Measurements from ENCODE around the gene CFAP47. TPM values are rescaled to one million over a fixed set of nuclear protein-coding genes. Genes with fewer than 3 reads are reported as not detected.

The CFAP47 gene
- total RNA-seq, 1 experiment from 2014 or later: 0.21 TPM

DNA sequence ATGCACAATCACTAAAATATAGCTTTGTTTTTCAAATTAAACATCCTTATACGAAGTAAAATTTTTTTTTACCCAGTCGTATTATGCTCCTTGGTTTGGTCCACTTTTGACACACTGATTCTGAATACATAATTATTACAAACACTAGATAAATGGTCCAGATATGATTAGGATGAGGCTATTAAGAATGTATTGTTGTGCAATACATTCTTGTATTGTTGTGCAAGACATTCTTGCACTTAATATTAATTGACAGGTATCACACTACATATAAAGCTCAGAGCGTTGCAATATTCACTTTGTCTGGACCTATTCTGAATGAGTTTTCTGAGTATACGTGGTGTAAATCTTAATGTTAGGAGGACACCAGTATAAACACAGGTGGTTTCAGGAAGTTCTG, 464.0 kb downstream of the CFAP47 start:
- no TSS peak for BruUV-seq (replicated peaks)
- no peaks in the 10 kb centered on the region for H3K27me3 Mint-ChIP-seq (ENCODE audit: unreplicated experiment)
- no peak overlapping the region for H3K4me3 Mint-ChIP-seq (ENCODE audit: low read depth, unreplicated experiment)
- no peaks in the 10 kb centered on the region for H3K9me3 Mint-ChIP-seq (ENCODE audit: low read depth, unreplicated experiment)
- intact Hi-C loops (cut with micrococcal nuclease; ENCODE audit: unreplicated experiment): no loop called here
- TF ChIP-seq, protein P1, sequence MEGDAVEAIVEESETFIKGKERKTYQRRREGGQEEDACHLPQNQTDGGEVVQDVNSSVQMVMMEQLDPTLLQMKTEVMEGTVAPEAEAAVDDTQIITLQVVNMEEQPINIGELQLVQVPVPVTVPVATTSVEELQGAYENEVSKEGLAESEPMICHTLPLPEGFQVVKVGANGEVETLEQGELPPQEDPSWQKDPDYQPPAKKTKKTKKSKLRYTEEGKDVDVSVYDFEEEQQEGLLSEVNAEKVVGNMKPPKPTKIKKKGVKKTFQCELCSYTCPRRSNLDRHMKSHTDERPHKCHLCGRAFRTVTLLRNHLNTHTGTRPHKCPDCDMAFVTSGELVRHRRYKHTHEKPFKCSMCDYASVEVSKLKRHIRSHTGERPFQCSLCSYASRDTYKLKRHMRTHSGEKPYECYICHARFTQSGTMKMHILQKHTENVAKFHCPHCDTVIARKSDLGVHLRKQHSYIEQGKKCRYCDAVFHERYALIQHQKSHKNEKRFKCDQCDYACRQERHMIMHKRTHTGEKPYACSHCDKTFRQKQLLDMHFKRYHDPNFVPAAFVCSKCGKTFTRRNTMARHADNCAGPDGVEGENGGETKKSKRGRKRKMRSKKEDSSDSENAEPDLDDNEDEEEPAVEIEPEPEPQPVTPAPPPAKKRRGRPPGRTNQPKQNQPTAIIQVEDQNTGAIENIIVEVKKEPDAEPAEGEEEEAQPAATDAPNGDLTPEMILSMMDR (IDR thresholded peaks at IDR 0.05; ENCODE audit: unreplicated experiment): no peak
- DNase-seq: no peak
- no peaks in the 10 kb centered on the region for H3K36me3 Mint-ChIP-seq (ENCODE audit: insufficient read depth, unreplicated experiment)
- no peak overlapping the region for H3K27ac Mint-ChIP-seq (ENCODE audit: unreplicated experiment)
- CTCF ChIA-PET: no interaction called here
- peaks cover 4% of the 10 kb centered on the region for H3K4me1 Mint-ChIP-seq (ENCODE audit: low read depth, unreplicated experiment)

DNA sequence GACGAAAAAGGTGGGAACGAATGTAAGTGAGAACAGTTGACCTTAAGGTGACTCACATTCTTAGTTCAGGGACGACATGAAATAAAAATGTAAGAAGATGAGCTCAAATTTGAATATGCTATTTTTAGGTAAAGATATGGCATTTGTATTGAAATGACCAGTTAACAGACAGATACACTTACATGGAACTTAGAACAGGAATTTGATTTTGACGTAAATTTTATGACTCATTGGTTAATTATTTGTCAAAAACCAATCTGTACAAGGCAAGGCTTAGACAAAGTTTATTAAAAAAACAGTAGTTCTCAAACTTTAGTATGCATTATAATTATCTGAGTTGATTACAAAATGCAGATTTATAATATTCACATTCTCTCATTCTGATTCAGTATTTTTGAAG, 469.4 kb downstream of the CFAP47 start:
- intact Hi-C loops (cut with micrococcal nuclease; ENCODE audit: unreplicated experiment): no loop called here

DNA sequence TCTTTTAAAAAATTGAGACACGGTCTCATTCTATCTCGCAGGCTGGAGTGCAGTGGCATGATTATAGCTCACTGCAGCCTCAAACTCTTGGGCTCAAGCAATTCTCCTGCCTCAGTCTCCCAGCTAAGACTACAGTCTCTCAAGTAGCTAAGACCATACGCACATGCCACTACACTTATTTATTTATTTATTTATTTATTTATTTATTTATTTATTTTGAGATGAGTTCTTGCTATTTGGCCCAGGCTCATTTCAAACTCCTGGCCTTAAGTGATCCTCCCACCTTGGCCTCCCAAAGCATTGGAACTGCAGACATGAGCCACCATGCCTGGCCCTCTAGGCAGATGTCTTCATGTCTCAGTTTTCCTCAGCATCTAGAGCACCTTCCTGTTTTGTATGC, 482.2 kb downstream of the CFAP47 start:
- BruUV-seq (replicated peaks): no TSS peak
- H3K4me1 Mint-ChIP-seq (ENCODE audit: low read depth, unreplicated experiment): no peaks in the 10 kb centered on the region

More for the DNA sequence above, 469.4 kb downstream of the CFAP47 start:
- peak overlapping the region; percentile 18 for H3K27ac Mint-ChIP-seq (ENCODE audit: unreplicated experiment)
- no peaks in the 10 kb centered on the region for H3K9me3 Mint-ChIP-seq (ENCODE audit: low read depth, unreplicated experiment)
- no peaks in the 10 kb centered on the region for H3K27me3 Mint-ChIP-seq (ENCODE audit: unreplicated experiment)
- TF ChIP-seq, protein P1 (IDR thresholded peaks at IDR 0.05; ENCODE audit: unreplicated experiment): no peak
- DNase-seq: no peak
- H3K4me1 Mint-ChIP-seq (ENCODE audit: low read depth, unreplicated experiment): peaks cover 20% of the 10 kb centered on the region
- no TSS peak for BruUV-seq (replicated peaks)
- H3K4me3 Mint-ChIP-seq (ENCODE audit: low read depth, unreplicated experiment): no peak overlapping the region
- H3K36me3 Mint-ChIP-seq (ENCODE audit: insufficient read depth, unreplicated experiment): no peaks in the 10 kb centered on the region
- CTCF ChIA-PET: no interaction called here

DNA sequence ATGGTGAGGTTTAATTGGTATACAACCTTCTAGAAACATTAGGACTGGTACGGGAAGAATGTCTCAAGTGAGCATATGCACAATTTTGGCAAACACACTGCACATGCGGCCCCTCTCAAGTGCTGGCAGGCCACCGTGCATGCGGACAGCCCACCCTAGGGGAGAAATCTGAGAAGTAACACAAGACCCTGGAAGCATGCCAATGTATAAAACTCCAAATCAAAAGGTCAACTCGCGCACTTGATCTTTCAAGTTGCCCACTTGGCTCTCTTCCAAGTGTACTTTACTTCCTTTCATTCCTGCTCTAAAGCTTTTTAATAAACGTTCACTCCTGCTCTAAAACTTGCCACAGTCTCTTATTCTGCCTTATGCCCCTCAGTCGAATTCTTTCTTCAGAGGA, 488.3 kb downstream of the CFAP47 start:
- CTCF ChIA-PET: no interaction called here

More for the DNA sequence above, 482.2 kb downstream of the CFAP47 start:
- Mint-ChIP-seq H3K27ac (ENCODE audit: unreplicated experiment) (no peak overlapping the region), H3K9me3 (ENCODE audit: low read depth, unreplicated experiment) (no peaks in the 10 kb centered on the region), H3K27me3 (ENCODE audit: unreplicated experiment) (no peaks in the 10 kb centered on the region), H3K4me3 (ENCODE audit: low read depth, unreplicated experiment) (no peak overlapping the region), H3K36me3 (ENCODE audit: insufficient read depth, unreplicated experiment) (no peaks in the 10 kb centered on the region)
- TF ChIP-seq, protein P1 (IDR thresholded peaks at IDR 0.05; ENCODE audit: unreplicated experiment): no peak
- CTCF ChIA-PET: no interaction called here
- no peak for DNase-seq
- intact Hi-C loops (cut with micrococcal nuclease; ENCODE audit: unreplicated experiment): no loop called here

More for the DNA sequence above, 488.3 kb downstream of the CFAP47 start:
- intact Hi-C loops (cut with micrococcal nuclease; ENCODE audit: unreplicated experiment): no loop called here
- Mint-ChIP-seq H3K27me3 (ENCODE audit: unreplicated experiment) (no peaks in the 10 kb centered on the region), H3K36me3 (ENCODE audit: insufficient read depth, unreplicated experiment) (no peaks in the 10 kb centered on the region), H3K27ac (ENCODE audit: unreplicated experiment) (no peak overlapping the region), H3K4me3 (ENCODE audit: low read depth, unreplicated experiment) (no peak overlapping the region), H3K9me3 (ENCODE audit: low read depth, unreplicated experiment) (no peaks in the 10 kb centered on the region), H3K4me1 (ENCODE audit: low read depth, unreplicated experiment) (no peaks in the 10 kb centered on the region)
- TF ChIP-seq, protein P1 (IDR thresholded peaks at IDR 0.05; ENCODE audit: unreplicated experiment): no peak
- no TSS peak for BruUV-seq (replicated peaks)
- DNase-seq: no peak

Data from Calu3 (cell line).